Fibroblast of pulmonary artery (primary cell): ENCODE data around the gene CHMP6.

Experiments
- DNase-seq: peaks from one replicate; pipeline ENCODE4 v3.0.0-alpha.2; 2010; ENCODE audit warnings: low read depth
- H3K4me3 ChIP-seq: replicated peaks from 2 replicates; pipeline ENCODE4 v1.5.1; 2011; ENCODE audit warnings: low read depth, mild to moderate bottlenecking, control low read depth, low read length, moderate library complexity
- CTCF ChIP-seq: IDR thresholded peaks from 2 replicates; pipeline ENCODE4 v1.5.1; 2011; ENCODE audit warnings: mild to moderate bottlenecking, control low read depth, low read length, inconsistent platforms; ENCODE audit errors: missing control alignments

CHMP6 gene

GRCh38 chr17:81034168-81034777 lies 42.6 kb downstream of the CHMP6 start:
- H3K4me3 ChIP-seq: peak overlapping the region; percentile 69
- no peak for TF ChIP-seq CTCF

GRCh38 chr17:81034779-81035520 lies 43.3 kb downstream of the CHMP6 start, which contains the start of gene BAIAP2:
TSS of gene BAIAP2 (plus strand) at chr17:81035151. CDS start at chr17:81035255, 104 bp downstream.
- TF ChIP-seq CTCF: no peak
- DNase-seq: peak; percentile 95
- H3K4me3 ChIP-seq: peak within 1 kb of the TSS; percentile 69

More at GRCh38 chr17:81034168-81034777, 42.6 kb downstream of the CHMP6 start:
- DNase-seq: no peak

GRCh38 chr17:81035521-81036196 lies 44.0 kb downstream of the CHMP6 start:
- no peak for DNase-seq
- peak overlapping the region; percentile 67 for H3K4me3 ChIP-seq
- TF ChIP-seq CTCF: no peak

- TF ChIP-seq CTCF: no peak
- no peak for DNase-seq
- H3K4me3 ChIP-seq: peak overlapping the region; percentile 67
Observed at GRCh38 chr17:81036197-81036941, 44.7 kb downstream of the CHMP6 start.

- no peak overlapping the region for H3K4me3 ChIP-seq
- no peak for DNase-seq
- no peak for TF ChIP-seq CTCF
Observed at GRCh38 chr17:81037026-81037797, 45.6 kb downstream of the CHMP6 start.
